Pancreas (tissue), 10 donors: ENCODE results near the gene THSD7A. TPM values are rescaled to one million over a fixed set of nuclear protein-coding genes. Genes with fewer than 3 reads are reported as not detected.

Experiments used
- ATAC-seq, 4 donors: fragments of 200-7000 bp; cut with Tn5 transposase; one replicate each; pipeline versions ENCODE4 v1.8.0 to v1.9.1; 2020; ENCODE audit warnings: mild to moderate bottlenecking in 4 of 4, moderate library complexity in 4 of 4
- DNase-seq, 6 donors: peaks; one replicate each; pipeline ENCODE4 v3.0.0-alpha.2; 2020
- FAIRE-seq: peaks from 2 replicates; lab custom pipeline; 2012; peaks lifted over from hg19 to GRCh38; lab: Jason Lieb, UNC
- H3K27ac ChIP-seq, 4 donors: fragments of 200-600 bp; sonication (generic); 1 replicate in 3 of 4; 2 replicates in 1 of 4; pipeline versions ENCODE4 v1.5.0 to v1.8.0; 2020
- H3K27me3 ChIP-seq, 4 donors: fragments of 200-600 bp; one replicate each; pipeline ENCODE4 v1.8.0; 2021
- H3K36me3 ChIP-seq, 3 donors: fragments of 200-600 bp; sonication (generic) in 1 of 3; one replicate each; pipeline versions ENCODE4 v1.5.0 to v1.8.0; 2020 to 2021
- H3K4me1 ChIP-seq, 3 donors: fragments of 200-600 bp; one replicate each; pipeline ENCODE4 v1.8.0; 2021
- H3K4me3 ChIP-seq, 4 donors: fragments of 200-600 bp; sonication (generic) in 2 of 4; one replicate each; pipeline versions ENCODE4 v1.5.0 to v1.8.0; 2020 to 2021
- H3K9me3 ChIP-seq, 4 donors: fragments of 200-600 bp; one replicate each; pipeline ENCODE4 v1.8.0; 2021
- CTCF ChIP-seq, 4 donors: fragments of 200-600 bp; sonication (generic) in 3 of 4; IDR thresholded peaks; one replicate each; pipeline versions ENCODE4 v1.5.0 to v1.8.0; 2021; ENCODE audit warnings: antibody characterized with exemption in 4 of 4
- WGBS, 2 donors: extraction: QIAGEN DNeasy Blood & Tissue Kit; methylation state at CpG; one replicate each; pipeline ENCODE4 v1.1.7; 2013; 5-methylcytosine and 5-hydroxymethylcytosine counted together
- intact Hi-C, 3 donors: fragments of 100-400 bp; cut with DNase I; formaldehyde crosslinking; loops; one replicate each; pipeline versions ENCODE4 v1.11.1 to v1.14.2; 2022
- polyA plus RNA-seq, 2 donors: library from polyadenylated mRNA; stranded (reverse); fragments of 200-250 nt; gene quantifications; one replicate each; pipeline ENCODE4 v1.2.3, GENCODE V29; 2013
- total RNA-seq, 6 donors: library from RNA; stranded (reverse); fragmentation: NEBNext Ultra II Directional in 4 of 6; extraction: Animal tissue kit (Norgen Biotek cat#: 25700) in 4 of 6; gene quantifications; one replicate each; pipeline versions ENCODE4 v1.2.1 to v1.2.4, GENCODE V29; 2021 to 2023
- donor health status: healthy with polysubstance abuse.
- donor health status: DM: no; HTN: no; CAD: no; lungs with moderate emphysema.
- donor health status: DM: no; HTN: no; CAD: no.
- donor health status: control.
- donor health status: control.
- donor health status: Bipolar disorder and iron deficiency.
- donor health status: DM: yes; HTN: yes; CAD: no.
- donor health status: DM: no; HTN: no; CAD: no.
- donor health status: DM: no; HTN: no; CAD: no.
- donor health status: DM: yes; HTN: yes; CAD: no.

THSD7A gene
- total and polyA plus RNA-seq, 8 donors, result 0.30 to 3.7 (median 0.90) TPM

DNA sequence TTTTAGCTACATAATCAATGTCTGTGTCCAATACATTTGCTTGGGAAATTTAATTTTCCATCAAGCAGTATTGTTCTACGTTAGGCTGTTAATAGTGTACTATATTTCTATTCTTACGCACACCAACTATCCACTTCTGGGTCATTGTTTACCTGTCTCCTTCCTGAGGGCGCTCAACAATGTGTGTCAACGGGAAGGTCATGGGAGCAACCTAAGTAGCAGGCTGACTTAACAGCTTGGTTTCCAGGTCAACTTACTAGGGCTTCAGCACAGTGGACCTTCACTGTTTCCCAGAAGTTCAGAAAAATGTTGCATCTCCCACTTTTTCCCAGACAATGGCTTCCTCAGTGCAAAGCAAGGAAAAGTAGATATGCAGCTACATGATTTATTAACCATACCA, 13.7 kb downstream of the THSD7A start:
- H3K27me3 ChIP-seq, result no peaks in the 10 kb centered on the region
- no peaks in the 10 kb centered on the region for H3K36me3 ChIP-seq
- H3K9me3 ChIP-seq, result no peaks in the 10 kb centered on the region
- no peak for TF ChIP-seq CTCF (IDR thresholded peaks at IDR 0.05)
- WGBS, 2 donors, result 56 to 57% methylated on average over 4 of the region's 4 CpGs
- no peaks in the 10 kb centered on the region for H3K4me1 ChIP-seq
- ATAC-seq, result no peak
- FAIRE-seq, result no peak
- DNase-seq, result no peak
- H3K4me3 ChIP-seq, result no peak overlapping the region
- no peak overlapping the region for H3K27ac ChIP-seq
- intact Hi-C loops, result no loop called here

GRCh38 chr7:11817111-11817740, 14.8 kb downstream of the THSD7A start:
- Histone ChIP-seq H3K4me1 (no peaks in the 10 kb centered on the region), H3K36me3 (no peaks in the 10 kb centered on the region), H3K27me3 (no peaks in the 10 kb centered on the region), H3K9me3 (no peaks in the 10 kb centered on the region), H3K4me3 (no peak overlapping the region), H3K27ac (no peak overlapping the region)
- ATAC-seq, result no peak
- no peak for DNase-seq
- TF ChIP-seq CTCF (IDR thresholded peaks at IDR 0.05), result no peak
- intact Hi-C loops, result no loop called here
- no peak for FAIRE-seq
- WGBS, 2 donors, result 47 to 61% methylated on average over 4 of the region's 4 CpGs

- DNase-seq (no peak), FAIRE-seq (no peak), ATAC-seq (no peak)
- H3K4me3 ChIP-seq, result no peak overlapping the region
- TF ChIP-seq CTCF (IDR thresholded peaks at IDR 0.05), result no peak
- no peaks in the 10 kb centered on the region for H3K9me3 ChIP-seq
- no peaks in the 10 kb centered on the region for H3K36me3 ChIP-seq
- intact Hi-C loops, result no loop called here
- H3K27me3 ChIP-seq, result no peaks in the 10 kb centered on the region
- H3K27ac ChIP-seq, result no peak overlapping the region
- H3K4me1 ChIP-seq, result no peaks in the 10 kb centered on the region
These were observed 20.3 kb downstream of the THSD7A start for GRCh38 chr7:11811709-11812108.

DNA sequence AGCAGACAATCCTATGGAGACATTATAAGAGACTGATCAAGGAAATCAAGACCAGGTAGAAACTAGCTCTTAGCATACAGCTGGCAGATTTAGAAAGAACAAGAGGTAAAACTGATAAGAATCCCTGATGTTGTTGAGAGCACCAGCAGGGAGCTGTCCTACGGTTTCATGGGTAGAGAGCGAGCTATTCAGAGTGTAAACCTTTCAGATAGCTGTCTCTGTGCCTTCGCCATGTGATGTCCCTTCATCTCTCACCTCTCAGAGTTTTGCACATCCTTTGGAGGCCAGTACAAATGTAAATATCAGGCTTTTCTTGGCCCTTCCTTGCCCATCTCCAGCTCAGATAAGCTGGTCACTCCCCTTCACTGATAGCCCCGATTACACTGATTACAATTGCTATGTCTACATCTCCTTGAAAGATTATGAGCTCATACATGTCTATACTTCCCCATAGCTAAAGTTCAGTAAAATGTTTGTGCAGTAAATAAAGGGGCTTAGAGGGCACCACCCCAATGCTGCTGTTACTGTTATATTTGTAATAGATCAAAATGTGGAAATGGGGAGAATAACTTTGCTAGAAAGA, 21.9 kb downstream of the THSD7A start:
- TF ChIP-seq CTCF (IDR thresholded peaks at IDR 0.05), result no peak
- Histone ChIP-seq H3K27me3 (no peaks in the 10 kb centered on the region), H3K4me1 (no peaks in the 10 kb centered on the region), H3K36me3 (no peaks in the 10 kb centered on the region), H3K9me3 (no peaks in the 10 kb centered on the region), H3K4me3 (no peak overlapping the region), H3K27ac (no peak overlapping the region)
- 71% methylated on average over 4 of the region's 4 CpGs for WGBS, 2 donors
- DNase-seq, result no peak
- ATAC-seq, result no peak
- FAIRE-seq, result no peak
- intact Hi-C loops, result no loop called here

DNA sequence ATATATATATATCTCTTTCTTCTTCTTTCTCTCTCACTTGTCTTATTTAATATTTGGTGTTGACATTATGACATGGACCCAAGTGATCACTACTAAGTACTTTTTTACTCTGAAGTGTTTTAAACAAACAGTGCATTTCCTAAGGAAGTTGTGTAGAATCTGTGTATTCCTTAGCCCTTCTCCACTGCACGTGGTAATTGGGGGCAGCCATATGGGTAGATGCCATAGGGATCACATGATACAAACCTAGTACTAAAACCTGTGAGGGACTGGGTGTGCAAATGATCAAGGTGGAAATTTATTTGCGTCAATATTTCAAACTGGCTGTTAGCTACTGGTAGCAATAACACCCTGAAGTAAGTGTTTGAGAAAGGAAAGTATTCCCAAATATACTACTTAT, 25.0 kb downstream of the THSD7A start:
- Histone ChIP-seq H3K9me3 (no peaks in the 10 kb centered on the region), H3K27ac (no peak overlapping the region), H3K4me3 (no peak overlapping the region), H3K4me1 (no peaks in the 10 kb centered on the region), H3K27me3 (no peaks in the 10 kb centered on the region), H3K36me3 (no peaks in the 10 kb centered on the region)
- ATAC-seq (no peak), FAIRE-seq (no peak), DNase-seq (no peak)
- intact Hi-C loops, result no loop called here
- WGBS, 2 donors, result 76 to 77% methylated on average over 2 of the region's 2 CpGs
- no peak for TF ChIP-seq CTCF (IDR thresholded peaks at IDR 0.05)
